Posterior vena cava (tissue), 2 donors: ENCODE data around the gene CCDC60. TPM values are rescaled to one million over a fixed set of nuclear protein-coding genes. Genes with fewer than 3 reads are reported as not detected.
"Not testable (repeated sequence)": the region's sequence is repeated elsewhere in the genome, so short reads cannot be mapped to it uniquely, and the experiment has no call there.

Source experiments
- DNase-seq: peaks from one replicate; pipeline ENCODE4 v3.0.0-alpha.2; 2020; ENCODE audit warnings: low spot score
- intact Hi-C, 2 donors: fragments of 100-400 bp; cut with DNase I; formaldehyde crosslinking; loops; one replicate each; pipeline versions ENCODE4 v1.14.1 to v1.14.2; 2022 to 2023
- total RNA-seq, 2 donors: library from RNA; stranded (reverse); fragmentation: NEBNext Ultra II Directional; extraction: Animal tissue kit (Norgen Biotek cat#: 25700); gene quantifications; one replicate each; pipeline ENCODE4 v1.2.1, GENCODE V29; 2021
- donor health status: DM: yes; HTN: yes; CAD: no.
- donor health status: DM: yes; HTN: yes; CAD: no.

CCDC60 gene
- total RNA-seq, 2 donors from 2014 or later = not detected

GRCh38 chr12:119327471-119327870, 7.1 kb upstream of the CCDC60 start:
- intact Hi-C loops = loop anchor here in 1 of 2 donors (10.0 kb wide), 1 partner anchor 143 kb away; no protein-coding TSS in a partner anchor
- no peak for DNase-seq

GRCh38 chr12:119328111-119328510, 6.4 kb upstream of the CCDC60 start:
- intact Hi-C loops = loop anchor here in 1 of 2 donors (10.0 kb wide), 1 partner anchor 143 kb away; no protein-coding TSS in a partner anchor
- no peak for DNase-seq

- no peak for DNase-seq
- intact Hi-C loops = no loop called here
Measured at GRCh38 chr12:119338593-119339363, 4.2 kb downstream of the CCDC60 start.

- DNase-seq = no peak
- intact Hi-C loops = no loop called here
Measured at GRCh38 chr12:119340578-119340977, 6.0 kb downstream of the CCDC60 start.

- intact Hi-C loops = no loop called here
- DNase-seq = no peak
Measured at GRCh38 chr12:119341020-119341419, 6.5 kb downstream of the CCDC60 start.

GRCh38 chr12:119341988-119342387, 7.5 kb downstream of the CCDC60 start:
- intact Hi-C loops = no loop called here
- no peak for DNase-seq

- intact Hi-C loops = no loop called here
- DNase-seq = no peak
Measured at GRCh38 chr12:119343130-119343529, 8.6 kb downstream of the CCDC60 start.

GRCh38 chr12:119354172-119354571, 19.6 kb downstream of the CCDC60 start:
- no peak for DNase-seq
- intact Hi-C loops = no loop called here

GRCh38 chr12:119360366-119360765, 25.8 kb downstream of the CCDC60 start:
- DNase-seq, intact Hi-C loops: not testable (repeated sequence)

GRCh38 chr12:119363037-119363436, 28.5 kb downstream of the CCDC60 start:
- intact Hi-C loops = no loop called here
- no peak for DNase-seq

GRCh38 chr12:119363490-119363889, 29.0 kb downstream of the CCDC60 start:
- intact Hi-C loops = no loop called here
- no peak for DNase-seq

GRCh38 chr12:119365451-119365850, 30.9 kb downstream of the CCDC60 start:
- no peak for DNase-seq
- intact Hi-C loops = no loop called here

GRCh38 chr12:119366007-119366406, 31.5 kb downstream of the CCDC60 start:
- intact Hi-C loops = no loop called here
- no peak for DNase-seq

- DNase-seq = no peak
- intact Hi-C loops = no loop called here
Measured at GRCh38 chr12:119369161-119369560, 34.6 kb downstream of the CCDC60 start.

GRCh38 chr12:119369907-119370546, 35.5 kb downstream of the CCDC60 start:
- intact Hi-C loops = no loop called here
- no peak for DNase-seq

GRCh38 chr12:119372540-119372939, 38.0 kb downstream of the CCDC60 start:
- no peak for DNase-seq
- intact Hi-C loops = no loop called here

- intact Hi-C loops = no loop called here
- no peak for DNase-seq
Measured at GRCh38 chr12:119373001-119373400, 38.5 kb downstream of the CCDC60 start.

- no peak for DNase-seq
- intact Hi-C loops = no loop called here
Measured at GRCh38 chr12:119373666-119374065, 39.1 kb downstream of the CCDC60 start.

GRCh38 chr12:119374635-119375034, 40.1 kb downstream of the CCDC60 start:
- intact Hi-C loops = no loop called here
- DNase-seq = no peak

GRCh38 chr12:119375075-119375882, 40.8 kb downstream of the CCDC60 start:
- DNase-seq = no peak
- intact Hi-C loops = no loop called here
